GM12878 (cell line): ENCODE data around the gene NT5C3A. TPM values are rescaled to one million over a fixed set of nuclear protein-coding genes. Genes with fewer than 3 reads are reported as not detected.

Source experiments
- ATAC-seq: fragments of 200-7000 bp; cut with Tn5 transposase; 3 replicates; pipeline ENCODE4 v1.9.1; 2020; ENCODE audit warnings: mild to moderate bottlenecking, moderate library complexity
- BruUV-seq: library from RNA; stranded (reverse); fragments of 400-500 nt; replicated peaks from 2 replicates; lab custom pipeline; 2021; lab: Mats Ljungman, UMichigan
- CTCF ChIA-PET: fragments of 300-600 bp; sonication (Branson Sonifier 250); formaldehyde crosslinking; extraction: SDS; loops from one replicate; lab custom pipeline; 2021; ENCODE audit warnings: inconsistent platforms; lab: Yijun Ruan, JAX
- POLR2A ChIA-PET: fragments of 350-600 bp; formaldehyde crosslinking; extraction: SDS; loops from one replicate; lab custom pipeline; 2021; ENCODE audit warnings: inconsistent platforms; lab: Charles Lee
- RAD21 ChIA-PET: fragments of 300-600 bp; sonication (Branson Sonifier 250); formaldehyde crosslinking; loops from one replicate; lab custom pipeline; 2023; ENCODE audit warnings: antibody characterized with exemption; ENCODE audit not compliant: unreplicated experiment; lab: Charles Lee
- SMC1A ChIA-PET: fragments of 300-600 bp; sonication (Branson Sonifier 250); formaldehyde crosslinking; loops from one replicate; lab custom pipeline; 2023; ENCODE audit not compliant: unreplicated experiment, uncharacterized antibody; lab: Charles Lee
- DNase-seq: peaks from one replicate; pipeline ENCODE4 v3.0.0-alpha.2; 2011; ENCODE audit warnings: low read depth, low spot score
- FAIRE-seq: peaks from 3 replicates; lab custom pipeline; 2011; peaks lifted over from hg19 to GRCh38; lab: Jason Lieb, UNC
- H2AFZ ChIP-seq: 2 replicates; pipeline ENCODE4 v1.6.0; 2011; ENCODE audit warnings: low read depth, low read length, control low read depth; ENCODE audit not compliant: control insufficient read depth
- H3K27ac ChIP-seq: 2 replicates; pipeline ENCODE4 v1.5.1; 2011; ENCODE audit warnings: control low read depth; ENCODE audit not compliant: control insufficient read depth, insufficient read depth
- H3K27me3 ChIP-seq, 2 experiments: replicated peaks in 1 of 2; 2 replicates each; pipeline versions ENCODE4 v1.6.0 to v1.6.1; 2011; ENCODE audit warnings: low read length in 1 of 2; ENCODE audit not compliant: control insufficient read depth in 2 of 2, insufficient read depth in 2 of 2
- H3K36me3 ChIP-seq, 2 experiments: 2 replicates each; pipeline ENCODE4 v1.5.1; 2011; ENCODE audit warnings: low read length in 1 of 2; ENCODE audit not compliant: control insufficient read depth in 2 of 2, insufficient read depth in 2 of 2
- H3K4me1 ChIP-seq: 2 replicates; pipeline ENCODE4 v1.6.1; 2011; ENCODE audit warnings: mild to moderate bottlenecking, low read length, moderate library complexity, mixed read lengths; ENCODE audit not compliant: control insufficient read depth, insufficient read depth
- H3K4me2 ChIP-seq: 2 replicates; pipeline ENCODE4 v1.6.0; 2011; ENCODE audit warnings: control low read depth; ENCODE audit not compliant: control insufficient read depth, insufficient read depth
- H3K4me3 ChIP-seq: fragments of 200-600 bp; sonication (generic); 2 replicates; pipeline ENCODE4 v1.5.1; 2016
- H3K79me2 ChIP-seq: 2 replicates; pipeline ENCODE4 v1.6.0; 2011; ENCODE audit warnings: low read length; ENCODE audit not compliant: control insufficient read depth, insufficient read depth
- H3K9ac ChIP-seq: 2 replicates; pipeline ENCODE4 v1.8.0; 2011; ENCODE audit warnings: low read length, control low read depth, mixed read lengths; ENCODE audit not compliant: control insufficient read depth, insufficient read depth
- H3K9me3 ChIP-seq: replicated peaks from 3 replicates; pipeline ENCODE4 v1.5.1; 2011; ENCODE audit warnings: mild to moderate bottlenecking, low read length; ENCODE audit not compliant: control insufficient read depth, insufficient read depth
- H4K20me1 ChIP-seq: 2 replicates; pipeline ENCODE4 v1.6.0; 2011; ENCODE audit not compliant: control insufficient read depth, insufficient read depth
- CBX5 ChIP-seq: sonication (generic); IDR thresholded peaks from 2 replicates; pipeline ENCODE4 v1.6.1; 2016; ENCODE audit warnings: low read depth, moderate library complexity, mild to moderate bottlenecking, inconsistent platforms
- CUX1 ChIP-seq: IDR thresholded peaks from 2 replicates; pipeline ENCODE4 v1.6.1; 2012; ENCODE audit warnings: improper control_type of control experiment, low read depth, low read length; ENCODE audit not compliant: insufficient replicate concordance
- IRF4 ChIP-seq: IDR thresholded peaks from 2 replicates; pipeline ENCODE4 v1.6.1; 2011; ENCODE audit warnings: low read depth, low read length
- MYC ChIP-seq: IDR thresholded peaks from 2 replicates; pipeline ENCODE4 v1.6.1; 2011; ENCODE audit warnings: mild to moderate bottlenecking, low read length, moderate library complexity, inconsistent platforms; ENCODE audit not compliant: insufficient read depth, insufficient replicate concordance, insufficient read length, severe bottlenecking
- POLR2A ChIP-seq: IDR thresholded peaks from 2 replicates; pipeline ENCODE4 v1.6.1; 2011; ENCODE audit warnings: low read depth, mild to moderate bottlenecking, low read length
- RAD21 ChIP-seq: IDR thresholded peaks from 2 replicates; pipeline ENCODE4 v1.6.1; 2011; ENCODE audit warnings: mild to moderate bottlenecking, low read depth, low read length, moderate library complexity; ENCODE audit not compliant: insufficient read depth
- SKIL ChIP-seq: fragments of 450-650 bp; IDR thresholded peaks from 2 replicates; pipeline ENCODE4 v1.6.1; 2017; ENCODE audit warnings: mild to moderate bottlenecking, low read depth, inconsistent platforms; ENCODE audit not compliant: poor library complexity, severe bottlenecking
- TBL1XR1 ChIP-seq: IDR thresholded peaks from 2 replicates; pipeline ENCODE4 v1.6.1; 2012; ENCODE audit warnings: low read depth, low read length, improper control_type of control experiment
- TCF12 ChIP-seq: IDR thresholded peaks from 2 replicates; pipeline ENCODE4 v1.6.1; 2011; ENCODE audit warnings: low read depth, mild to moderate bottlenecking, low read length
- TCF7 ChIP-seq: IDR thresholded peaks from 2 replicates; pipeline ENCODE4 v1.6.1; 2014; ENCODE audit warnings: antibody characterized with exemption, borderline replicate concordance
- WGBS: methylation state at CpG from one replicate; pipeline ENCODE4 v1.1.6; 2016; ENCODE audit warnings: low lambda C conversion rate; ENCODE audit not compliant: insufficient replicate concordance, insufficient coverage; ENCODE audit errors: missing lambda C conversion rate; 5-methylcytosine and 5-hydroxymethylcytosine counted together
- in situ Hi-C: fragments of 300-500 bp; cut with MboI; formaldehyde crosslinking; loops from 9 replicates; pipeline ENCODE4 v1.14.3; 2018; ENCODE audit warnings: mixed read lengths
- intact Hi-C: fragments of 100-400 bp; cut with micrococcal nuclease; formaldehyde crosslinking; loops from one replicate; pipeline ENCODE4 v1.14.2; 2022; ENCODE audit not compliant: unreplicated experiment
- polyA plus RNA-seq, 11 experiments: library from polyadenylated mRNA; depleted of rRNA in 4 of 11; unstranded in 6 of 11; stranded (reverse) in 5 of 11; fragments of >200 nt; fragmentation: Nextera tagmentation in 4 of 11; fragmentation: Illumina TruSeq in 1 of 11; extraction: Ambion mirVana in 4 of 11; extraction: Trizol in 1 of 11; gene quantifications; 1 replicate in 1 of 11; 2 replicates in 10 of 11; pipeline versions ENCODE4 v1.2.1 to v1.2.3, GENCODE V29; 2011 to 2016; ENCODE audit warnings: inconsistent platforms in 2 of 11, missing spikeins in 2 of 11, low read depth in 1 of 11
- total RNA-seq, 4 experiments: library from RNA; depleted of rRNA in 3 of 4; stranded (reverse); fragments of >200 nt in 3 of 4; fragmentation: Illumina TruSeq in 1 of 4; extraction: Trizol in 1 of 4; gene quantifications; 2 replicates each; pipeline versions ENCODE4 v1.2.1 to v1.2.3, GENCODE V29; 2013 to 2021

Gene NT5C3A
- total and polyA plus RNA-seq, 10 of the 15 experiments (the other 5 are each of a cell fraction or from before 2014, with no cell fraction given): 53.0 to 111 (median 71.4) TPM

GRCh38 chr7:33043501-33044400 is 18.8 kb downstream of the NT5C3A start (continued):
- TF ChIP-seq TCF12: no peak
- TF ChIP-seq TBL1XR1: no peak
- TF ChIP-seq RAD21: no peak
- TF ChIP-seq IRF4: 0 out of 2 replicates have a peak, but pooled peaks have one; percentile 12
- peak; percentile 83 for TF ChIP-seq TCF7

- H3K27me3 ChIP-seq: no peaks in the 10 kb centered on the region
- peaks cover 4% of the 10 kb centered on the region; the same call in 2 of the 3 replicates for H3K9me3 ChIP-seq
- no peak overlapping the region for H2AFZ ChIP-seq
- no peaks in the 10 kb centered on the region for H4K20me1 ChIP-seq
- intact Hi-C loops (no loop called here), in situ Hi-C loops (no loop called here)
- H3K79me2 ChIP-seq: peaks cover 91% of the 10 kb centered on the region
- no peak overlapping the region for H3K27ac ChIP-seq
- no peak overlapping the region for H3K9ac ChIP-seq
- ATAC-seq (no peak), DNase-seq (no peak), FAIRE-seq (no peak)
- ChIA-PET CTCF (interaction anchor here (2.8 to 4.9 kb wide), 3 partner anchors 7 to 196 kb away, joined by 14 to 33 read pairs (median 24); no protein-coding TSS in a partner anchor), RAD21 (interaction anchor here (2.2 to 4.6 kb wide), 3 partner anchors 7 to 21 kb away, joined by 12 to 29 read pairs (median 12); partner anchors contain the start of gene NT5C3A), SMC1A (interaction anchor here (0.9 to 3.2 kb wide), 7 partner anchors 7 to 195 kb away, joined by 3 to 22 read pairs (median 7); partner anchors contain the start of gene RP9), POLR2A (interaction anchor here (1.0 to 3.2 kb wide), 3 partner anchors 12 to 149 kb away, joined by 3 to 21 read pairs (median 4); partner anchors contain the start of genes KBTBD2 and NT5C3A)
- no peak overlapping the region for H3K4me2 ChIP-seq
- BruUV-seq: no TSS peak
- H3K4me1 ChIP-seq: peaks cover 5% of the 10 kb centered on the region; the same call in 1 of the 2 replicates
- 79% methylated on average over 8 of the region's 8 CpGs for WGBS
- H3K4me3 ChIP-seq: no peak overlapping the region
- H3K36me3 ChIP-seq: no peaks in the 10 kb centered on the region; a peak in 2 of 4 replicates
- TF ChIP-seq SKIL (no peak), MYC (no peak), CBX5 (no peak), POLR2A (no peak), CUX1 (no peak)
Measured at GRCh38 chr7:33041631-33042428, 20.7 kb downstream of the NT5C3A start.
